B cell (primary cell): Measurements from ENCODE around the gene LRRC36. TPM values are rescaled to one million over a fixed set of nuclear protein-coding genes. Genes with fewer than 3 reads are reported as not detected.

Experiments
- ATAC-seq: fragments of 200-7000 bp; cut with Tn5 transposase; one replicate; pipeline ENCODE4 v1.10.0; 2021; ENCODE audit warnings: low read depth, mild to moderate bottlenecking, moderate number of reproducible peaks, moderate library complexity
- CTCF ChIA-PET: fragments of 350-600 bp; sonication (Branson Sonifier 250); formaldehyde crosslinking; loops from one replicate; lab custom pipeline; 2021; ENCODE audit warnings: antibody characterized with exemption, inconsistent platforms; lab: Charles Lee
- POLR2A ChIA-PET: fragments of 350-600 bp; sonication (Branson Sonifier 250); formaldehyde crosslinking; loops from one replicate; lab custom pipeline; 2021; ENCODE audit warnings: antibody characterized with exemption; lab: Charles Lee
- DNase-seq: peaks from one replicate; pipeline ENCODE4 v3.0.0; 2013
- H2AFZ ChIP-seq: 2 replicates; pipeline ENCODE4 v1.6.1; 2012; ENCODE audit warnings: mild to moderate bottlenecking, low read depth, low read length; ENCODE audit not compliant: insufficient read depth, poor library complexity, severe bottlenecking
- H3K27ac ChIP-seq, 2 donors: 1 replicate in 1 of 2; 2 replicates in 1 of 2; pipeline ENCODE4 v1.5.1; 2012 to 2013; ENCODE audit warnings: low read length in 2 of 2, mild to moderate bottlenecking in 2 of 2, moderate library complexity in 1 of 2
- H3K27me3 ChIP-seq, 4 experiments: fragments of 200-600 bp in 1 of 4; sonication (generic) in 1 of 4; replicated peaks in 1 of 4; 1 replicate in 2 of 4; 2 replicates in 2 of 4; pipeline versions ENCODE4 v1.6.1 to v1.7.0; 2013 to 2016; ENCODE audit warnings: low read length in 3 of 4, mild to moderate bottlenecking in 2 of 4, mixed read lengths in 1 of 4, moderate library complexity in 1 of 4; ENCODE audit not compliant: insufficient read depth in 4 of 4, control insufficient read depth in 3 of 4; ENCODE audit errors: control extremely low read depth in 1 of 4
- H3K36me3 ChIP-seq, 2 experiments: replicated peaks in 1 of 2; 1 replicate in 1 of 2; 2 replicates in 1 of 2; pipeline versions ENCODE4 v1.6.1 to v1.7.1; 2013; ENCODE audit warnings: low read length in 1 of 2; ENCODE audit not compliant: insufficient read depth in 2 of 2, control insufficient read depth in 1 of 2; ENCODE audit errors: control extremely low read depth in 1 of 2, extremely low read depth in 1 of 2
- H3K4me1 ChIP-seq, 2 donors: fragments of 200-600 bp in 1 of 2; sonication (generic) in 1 of 2; 1 replicate in 1 of 2; 2 replicates in 1 of 2; pipeline versions ENCODE4 v1.5.1 to v1.6.1; 2013 to 2017; ENCODE audit warnings: low read length in 2 of 2; ENCODE audit not compliant: control insufficient read depth in 2 of 2, insufficient read depth in 2 of 2
- H3K4me2 ChIP-seq: replicated peaks from 2 replicates; pipeline ENCODE3; 2012; ENCODE audit warnings: mild to moderate bottlenecking, low read depth, low read length; ENCODE audit not compliant: poor library complexity, severe bottlenecking
- H3K4me3 ChIP-seq, 5 experiments: fragments of 200-600 bp in 1 of 5; sonication (generic) in 1 of 5; 1 replicate in 3 of 5; 2 replicates in 2 of 5; pipeline versions ENCODE4 v1.5.1 to v1.7.0; 2011 to 2016; ENCODE audit warnings: low read length in 4 of 5, mild to moderate bottlenecking in 4 of 5, low read depth in 2 of 5, control low read depth in 1 of 5, moderate library complexity in 1 of 5; ENCODE audit not compliant: insufficient read depth in 1 of 5; ENCODE audit errors: control extremely low read depth in 1 of 5, extremely low read depth in 1 of 5
- H3K79me2 ChIP-seq: fragments of 200-600 bp; sonication (generic); one replicate; pipeline ENCODE4 v1.6.0; 2016; ENCODE audit warnings: low read length; ENCODE audit not compliant: control insufficient read depth, insufficient read depth
- H3K9ac ChIP-seq: fragments of 200-600 bp; sonication (generic); 2 replicates; pipeline ENCODE4 v1.6.1; 2017; ENCODE audit warnings: mild to moderate bottlenecking, low read length, moderate library complexity
- H3K9me3 ChIP-seq, 3 donors: one replicate each; pipeline versions ENCODE4 v1.6.1 to v1.7.1; 2013; ENCODE audit warnings: low read length in 2 of 3; ENCODE audit not compliant: control insufficient read depth in 2 of 3, insufficient read depth in 1 of 3; ENCODE audit errors: control extremely low read depth in 1 of 3
- H4K20me1 ChIP-seq: 2 replicates; pipeline ENCODE4 v1.6.0; 2012; ENCODE audit warnings: mild to moderate bottlenecking, low read length; ENCODE audit not compliant: insufficient read depth, control insufficient read depth, poor library complexity, severe bottlenecking
- H3K27ac Mint-ChIP-seq: one replicate; pipeline ENCODE4 v1.8.0; 2021; ENCODE audit warnings: mixed read lengths
- H3K27me3 Mint-ChIP-seq: one replicate; pipeline ENCODE4 v1.8.0; 2021; ENCODE audit warnings: mixed read lengths
- H3K4me1 Mint-ChIP-seq: one replicate; pipeline ENCODE4 v1.8.0; 2021; ENCODE audit warnings: mixed read lengths
- H3K4me3 Mint-ChIP-seq: one replicate; pipeline ENCODE4 v1.8.0; 2021; ENCODE audit warnings: mixed read lengths
- H3K9me3 Mint-ChIP-seq: one replicate; pipeline ENCODE4 v1.8.0; 2022; ENCODE audit warnings: mixed read lengths; ENCODE audit not compliant: insufficient read depth
- EZH2 ChIP-seq: IDR thresholded peaks from 2 replicates; pipeline ENCODE4 v1.6.1; 2012; ENCODE audit warnings: borderline replicate concordance, low read depth, mild to moderate bottlenecking, moderate library complexity, low read length; ENCODE audit not compliant: insufficient read depth, poor library complexity, severe bottlenecking
- WGBS: methylation state at CpG from one replicate; pipeline ENCODE4 v1.1.5; 2013; ENCODE audit warnings: missing lambda C conversion rate; ENCODE audit not compliant: insufficient coverage; 5-methylcytosine and 5-hydroxymethylcytosine counted together
- intact Hi-C: fragments of 100-400 bp; cut with micrococcal nuclease; formaldehyde crosslinking; loops from one replicate; pipeline ENCODE4 v1.10.0; 2022
- polyA plus RNA-seq: library from polyadenylated mRNA; depleted of rRNA; stranded (reverse); fragments of >200 nt; gene quantifications from 2 replicates; pipeline ENCODE4 v1.2.3, GENCODE V29; 2012
- total RNA-seq, 2 donors: library from RNA; stranded (reverse); fragments of 120-200 nt in 1 of 2; gene quantifications; 1 replicate in 1 of 2; 2 replicates in 1 of 2; pipeline versions ENCODE4 v1.2.3 to v1.2.4, GENCODE V29; 2013 to 2022
- TF ChIP-seq, protein P1 (sequence below): fragments of 200-600 bp; IDR thresholded peaks from one replicate; pipeline ENCODE4 v1.8.0; 2022; ENCODE audit warnings: antibody characterized with exemption, mild to moderate bottlenecking

Gene LRRC36
- total and polyA plus RNA-seq, 2 donors (not counting 1 experiment from before 2014, with no cell fraction given), result 0.98 TPM; not detected in 1

DNA sequence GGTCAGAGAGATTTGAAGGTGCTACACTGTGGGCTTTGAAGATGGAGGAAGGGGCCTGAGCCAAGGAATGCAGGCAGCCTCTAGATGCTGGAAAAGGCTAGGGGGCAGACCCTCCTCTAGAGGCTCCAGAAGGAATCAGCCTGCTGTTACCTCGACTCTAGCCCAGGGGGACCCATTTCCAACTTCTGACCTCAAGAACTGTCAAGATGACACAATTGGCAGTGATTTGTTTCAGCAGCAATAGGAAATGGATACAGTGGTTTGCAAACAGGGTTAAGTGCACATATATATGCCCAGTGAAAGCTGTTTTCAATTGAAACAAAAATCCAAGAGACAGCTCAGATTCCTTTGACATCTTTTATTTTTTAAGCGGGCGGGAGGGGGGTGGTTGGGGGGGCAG lies 93.3 kb downstream of the LRRC36 start:
- H3K9me3 ChIP-seq, result no peaks in the 10 kb centered on the region
- no peaks in the 10 kb centered on the region for H3K36me3 ChIP-seq
- no peaks in the 10 kb centered on the region for H4K20me1 ChIP-seq
- 70% methylated on average over 1 of the region's 3 CpGs for WGBS
- H3K4me1 ChIP-seq, result peaks cover 8 to 11% of the 10 kb centered on the region in 2 donors
- H3K9me3 Mint-ChIP-seq, result no peaks in the 10 kb centered on the region
- peaks cover 7% of the 10 kb centered on the region for H3K4me1 Mint-ChIP-seq
- intact Hi-C loops, result no loop called here
- H2AFZ ChIP-seq, result no peak overlapping the region
- POLR2A ChIA-PET, result interaction anchor here (0.6 kb wide), 1 partner anchor 430 kb away, joined by 9 read pairs; no protein-coding TSS in a partner anchor
- H3K27ac ChIP-seq, result no peak overlapping the region
- no peak overlapping the region for H3K4me2 ChIP-seq
- DNase-seq, result no peak
- CTCF ChIA-PET, result interaction anchor here (0.7 to 1.7 kb wide), 3 partner anchors 13 to 26 kb away, joined by 3 to 5 read pairs (median 3); no protein-coding TSS in a partner anchor
- no peak overlapping the region for H3K27ac Mint-ChIP-seq
- no peak overlapping the region for H3K9ac ChIP-seq
- peaks cover 0 to 19% (median 6%) of the 10 kb centered on the region in 4 experiments for H3K27me3 ChIP-seq
- TF ChIP-seq EZH2, result no peak
- TF ChIP-seq, protein P1, sequence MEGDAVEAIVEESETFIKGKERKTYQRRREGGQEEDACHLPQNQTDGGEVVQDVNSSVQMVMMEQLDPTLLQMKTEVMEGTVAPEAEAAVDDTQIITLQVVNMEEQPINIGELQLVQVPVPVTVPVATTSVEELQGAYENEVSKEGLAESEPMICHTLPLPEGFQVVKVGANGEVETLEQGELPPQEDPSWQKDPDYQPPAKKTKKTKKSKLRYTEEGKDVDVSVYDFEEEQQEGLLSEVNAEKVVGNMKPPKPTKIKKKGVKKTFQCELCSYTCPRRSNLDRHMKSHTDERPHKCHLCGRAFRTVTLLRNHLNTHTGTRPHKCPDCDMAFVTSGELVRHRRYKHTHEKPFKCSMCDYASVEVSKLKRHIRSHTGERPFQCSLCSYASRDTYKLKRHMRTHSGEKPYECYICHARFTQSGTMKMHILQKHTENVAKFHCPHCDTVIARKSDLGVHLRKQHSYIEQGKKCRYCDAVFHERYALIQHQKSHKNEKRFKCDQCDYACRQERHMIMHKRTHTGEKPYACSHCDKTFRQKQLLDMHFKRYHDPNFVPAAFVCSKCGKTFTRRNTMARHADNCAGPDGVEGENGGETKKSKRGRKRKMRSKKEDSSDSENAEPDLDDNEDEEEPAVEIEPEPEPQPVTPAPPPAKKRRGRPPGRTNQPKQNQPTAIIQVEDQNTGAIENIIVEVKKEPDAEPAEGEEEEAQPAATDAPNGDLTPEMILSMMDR, result no peak
- peaks cover 27% of the 10 kb centered on the region for H3K27me3 Mint-ChIP-seq
- no peaks in the 10 kb centered on the region for H3K79me2 ChIP-seq
- no peak for ATAC-seq
- no peak overlapping the region for H3K4me3 ChIP-seq
- no peak overlapping the region for H3K4me3 Mint-ChIP-seq

DNA sequence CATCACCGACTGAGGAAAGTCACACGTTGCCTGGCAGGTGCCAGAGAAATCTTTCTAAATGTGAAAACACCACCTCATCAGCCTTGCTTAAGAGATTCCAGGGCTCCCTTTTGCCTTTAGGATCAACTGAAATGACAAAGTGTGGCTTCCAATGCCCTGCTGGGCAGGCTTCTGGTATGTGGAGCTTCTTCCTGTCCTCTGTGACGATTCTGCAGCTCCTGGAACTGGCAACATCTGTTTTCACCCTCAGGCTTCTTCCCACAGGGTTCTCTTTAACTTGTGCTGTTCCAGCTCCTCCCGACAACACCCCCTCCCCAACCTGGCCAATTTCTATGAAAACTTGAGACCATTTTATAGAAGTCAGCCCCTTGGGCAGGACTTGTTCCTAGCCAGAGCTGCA lies 94.4 kb downstream of the LRRC36 start:
- no peak overlapping the region for H3K27ac Mint-ChIP-seq
- Histone ChIP-seq H3K4me3 (no peak overlapping the region), H4K20me1 (no peaks in the 10 kb centered on the region), H3K4me1 (peaks cover 4 to 7% of the 10 kb centered on the region in 2 donors), H3K9ac (no peak overlapping the region), H2AFZ (no peak overlapping the region), H3K4me2 (no peak overlapping the region), H3K36me3 (no peaks in the 10 kb centered on the region), H3K79me2 (no peaks in the 10 kb centered on the region), H3K27me3 (peaks cover 0 to 22% (median 6%) of the 10 kb centered on the region in 4 experiments), H3K9me3 (no peaks in the 10 kb centered on the region), H3K27ac (no peak overlapping the region)
- TF ChIP-seq EZH2, result no peak
- TF ChIP-seq, protein P1, result no peak
- ChIA-PET POLR2A (interaction anchor here (0.5 kb wide), 1 partner anchor 692 kb away, joined by 3 read pairs; no protein-coding TSS in a partner anchor), CTCF (interaction anchor here (1.7 kb wide), 1 partner anchor 25 kb away, joined by 5 read pairs; no protein-coding TSS in a partner anchor)
- H3K4me1 Mint-ChIP-seq, result peaks cover 4% of the 10 kb centered on the region
- 93% methylated on average over 4 of the region's 4 CpGs for WGBS
- no peak overlapping the region for H3K4me3 Mint-ChIP-seq
- intact Hi-C loops, result no loop called here
- DNase-seq, result no peak
- no peaks in the 10 kb centered on the region for H3K9me3 Mint-ChIP-seq
- ATAC-seq, result no peak
- H3K27me3 Mint-ChIP-seq, result peaks cover 36% of the 10 kb centered on the region
